Measurements from ENCODE around the gene TNIP2.
A peak's percentile ranks its signal among the peaks of the same experiment; 100 is the strongest.

Gene TNIP2

GRCh38 chr4:2698504-2698903 is 57.6 kb downstream of the TNIP2 start:
- no peak overlapping the region for H3K4me3 ChIP-seq (ENCODE audit: low read depth, low read length)
- DNase-seq (ENCODE audit: low read depth) = no peak
- no peak for TF ChIP-seq CTCF (IDR thresholded peaks at IDR 0.05; ENCODE audit: low read depth, low read length, missing control alignments)

DNA sequence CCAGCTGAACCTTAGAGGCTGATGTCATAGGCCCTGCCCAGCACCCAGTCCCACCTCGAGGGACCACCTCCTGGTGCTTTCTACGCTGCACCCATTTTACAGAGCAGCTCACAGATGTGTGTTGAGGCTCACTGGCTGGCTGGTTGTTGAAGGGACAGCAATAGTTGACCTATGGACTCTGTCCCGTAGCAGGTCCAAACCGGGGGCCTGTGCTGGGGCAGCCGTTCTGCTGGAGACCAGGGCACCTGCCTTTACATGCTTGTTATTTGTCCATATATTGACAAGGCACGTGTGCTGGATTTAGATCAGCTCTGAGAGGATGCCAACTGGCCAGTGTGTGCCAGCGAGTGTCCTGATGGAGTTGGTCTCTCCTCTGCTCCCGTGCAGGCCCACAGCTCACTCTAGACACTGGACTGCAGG is 58.1 kb downstream of the TNIP2 start:
- no peak overlapping the region for H3K4me3 ChIP-seq (ENCODE audit: low read depth, low read length)
- DNase-seq (ENCODE audit: low read depth) = no peak
- no peak for TF ChIP-seq CTCF (IDR thresholded peaks at IDR 0.05; ENCODE audit: low read depth, low read length, missing control alignments)

DNA sequence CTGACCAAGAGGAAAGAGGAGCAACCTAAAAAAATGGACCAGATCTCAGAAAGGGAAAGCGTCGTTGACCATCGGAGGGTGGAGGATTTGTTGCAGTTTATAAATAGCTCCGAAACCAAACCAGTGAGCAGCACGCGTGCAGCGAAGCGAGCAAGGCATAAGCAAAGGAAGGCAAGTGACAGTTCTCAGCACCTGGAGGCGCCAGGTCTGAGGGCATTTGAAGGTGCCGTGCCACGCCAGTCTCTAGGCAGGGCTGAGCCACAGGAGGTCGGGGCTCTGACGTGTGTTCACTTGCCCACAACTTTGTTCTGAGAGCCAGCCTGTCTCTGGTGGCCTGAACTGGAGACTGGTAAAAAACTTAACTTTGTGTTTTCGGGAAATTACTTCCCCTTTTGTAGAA is 59.7 kb downstream of the TNIP2 start:
- TF ChIP-seq CTCF (IDR thresholded peaks at IDR 0.05; ENCODE audit: low read depth, low read length, missing control alignments) = peak; percentile 19
- no peak overlapping the region; the same call in 1 of the 2 replicates for H3K4me3 ChIP-seq (ENCODE audit: low read depth, low read length)
- DNase-seq (ENCODE audit: low read depth) = peak; percentile 91

- DNase-seq (ENCODE audit: low read depth) = no peak
- no peak overlapping the region for H3K4me3 ChIP-seq (ENCODE audit: low read depth, low read length)
- no peak for TF ChIP-seq CTCF (IDR thresholded peaks at IDR 0.05; ENCODE audit: low read depth, low read length, missing control alignments)
Observed at GRCh38 chr4:2695346-2696060, 60.6 kb downstream of the TNIP2 start.

- no peak for DNase-seq (ENCODE audit: low read depth)
- no peak overlapping the region for H3K4me3 ChIP-seq (ENCODE audit: low read depth, low read length)
- no peak for TF ChIP-seq CTCF (IDR thresholded peaks at IDR 0.05; ENCODE audit: low read depth, low read length, missing control alignments)
Observed at GRCh38 chr4:2694691-2695090, 61.4 kb downstream of the TNIP2 start.

DNA sequence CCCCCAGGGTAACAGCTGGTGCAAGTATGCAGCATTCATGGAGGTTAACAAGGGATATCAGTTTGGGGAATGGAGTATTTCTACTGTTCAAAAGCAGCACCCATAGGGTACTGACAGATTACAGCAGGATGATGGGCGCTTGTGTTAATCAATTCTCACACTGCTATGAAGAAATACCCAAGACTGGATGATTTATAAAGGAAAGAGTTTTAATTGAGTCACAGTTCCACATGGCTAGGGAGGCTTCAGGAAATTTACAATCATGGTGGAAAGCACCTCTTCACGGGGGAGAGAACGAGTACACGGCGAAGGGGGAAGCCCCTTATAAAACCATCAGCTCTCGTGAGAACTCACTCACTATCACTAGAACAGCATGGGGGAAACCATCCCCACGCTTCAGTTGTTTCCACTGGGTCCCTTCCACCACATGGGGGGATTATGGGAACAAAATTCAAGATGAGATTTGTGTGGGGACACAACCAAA is 64.1 kb downstream of the TNIP2 start:
- no peak for TF ChIP-seq CTCF (IDR thresholded peaks at IDR 0.05; ENCODE audit: low read depth, low read length, missing control alignments)
- no peak overlapping the region for H3K4me3 ChIP-seq (ENCODE audit: low read depth, low read length)
- DNase-seq (ENCODE audit: low read depth) = no peak
